GM19324 (cell line): ENCODE data around the gene ATOH8.

ENCODE experiments used
- ATAC-seq: cut with Tn5 transposase; IDR thresholded peaks from one replicate; pipeline ENCODE4 v1.9.1; 2021; ENCODE audit warnings: mild to moderate bottlenecking, moderate library complexity; ENCODE audit not compliant: unreplicated experiment, low FRiP score

ATOH8 gene

DNA sequence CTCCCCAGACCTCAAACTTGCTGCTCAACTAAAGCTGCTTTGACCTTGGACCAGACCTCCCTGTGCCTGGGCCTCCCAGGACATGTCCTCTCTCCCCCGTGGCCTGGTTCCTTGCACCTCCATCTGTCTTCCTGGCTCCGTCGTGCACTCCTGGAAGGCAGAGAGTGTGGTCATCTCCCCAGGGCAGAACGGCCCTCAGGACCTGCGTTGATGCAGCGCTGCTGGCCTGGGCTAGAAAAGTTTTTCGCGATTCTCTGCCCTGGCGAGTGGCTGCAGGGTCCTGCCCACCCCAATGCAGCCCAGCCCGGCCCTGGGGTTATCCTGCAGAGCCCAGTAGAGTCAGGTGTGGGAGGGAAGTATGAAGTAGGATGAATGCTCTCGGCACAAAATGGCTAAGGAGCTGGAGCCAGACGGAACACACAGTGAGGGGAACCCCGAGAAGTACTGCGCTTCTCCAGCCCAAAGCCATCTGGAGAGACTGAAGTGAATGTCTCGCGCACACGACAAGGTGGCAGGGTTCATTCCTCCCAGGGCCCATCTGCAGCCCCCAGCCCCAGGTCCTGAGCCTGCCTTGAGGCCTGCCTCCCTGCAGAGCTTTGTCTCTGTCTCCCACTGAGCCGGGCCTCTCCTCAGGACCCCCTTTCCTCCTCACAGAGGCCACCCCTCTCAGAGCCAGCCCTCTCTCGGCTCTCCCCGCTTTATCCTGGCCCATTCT, 41.7 kb downstream of the ATOH8 start:
- ATAC-seq = no peak

DNA sequence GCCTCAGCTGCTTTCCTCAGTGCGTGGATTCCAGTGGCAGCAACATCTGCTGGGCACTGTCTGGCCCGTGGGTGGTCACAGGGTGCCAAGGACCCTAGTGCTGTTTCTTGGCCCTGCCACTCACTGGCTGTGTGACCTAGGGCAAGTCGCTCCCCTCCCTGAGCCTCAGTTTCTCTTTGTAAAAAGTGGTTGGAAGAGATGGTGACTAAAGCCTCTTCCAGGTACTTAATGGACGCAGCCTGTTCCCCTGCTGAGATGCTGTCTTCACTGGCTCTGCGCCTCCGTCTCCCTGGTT, 42.2 kb downstream of the ATOH8 start:
- ATAC-seq = no peak

DNA sequence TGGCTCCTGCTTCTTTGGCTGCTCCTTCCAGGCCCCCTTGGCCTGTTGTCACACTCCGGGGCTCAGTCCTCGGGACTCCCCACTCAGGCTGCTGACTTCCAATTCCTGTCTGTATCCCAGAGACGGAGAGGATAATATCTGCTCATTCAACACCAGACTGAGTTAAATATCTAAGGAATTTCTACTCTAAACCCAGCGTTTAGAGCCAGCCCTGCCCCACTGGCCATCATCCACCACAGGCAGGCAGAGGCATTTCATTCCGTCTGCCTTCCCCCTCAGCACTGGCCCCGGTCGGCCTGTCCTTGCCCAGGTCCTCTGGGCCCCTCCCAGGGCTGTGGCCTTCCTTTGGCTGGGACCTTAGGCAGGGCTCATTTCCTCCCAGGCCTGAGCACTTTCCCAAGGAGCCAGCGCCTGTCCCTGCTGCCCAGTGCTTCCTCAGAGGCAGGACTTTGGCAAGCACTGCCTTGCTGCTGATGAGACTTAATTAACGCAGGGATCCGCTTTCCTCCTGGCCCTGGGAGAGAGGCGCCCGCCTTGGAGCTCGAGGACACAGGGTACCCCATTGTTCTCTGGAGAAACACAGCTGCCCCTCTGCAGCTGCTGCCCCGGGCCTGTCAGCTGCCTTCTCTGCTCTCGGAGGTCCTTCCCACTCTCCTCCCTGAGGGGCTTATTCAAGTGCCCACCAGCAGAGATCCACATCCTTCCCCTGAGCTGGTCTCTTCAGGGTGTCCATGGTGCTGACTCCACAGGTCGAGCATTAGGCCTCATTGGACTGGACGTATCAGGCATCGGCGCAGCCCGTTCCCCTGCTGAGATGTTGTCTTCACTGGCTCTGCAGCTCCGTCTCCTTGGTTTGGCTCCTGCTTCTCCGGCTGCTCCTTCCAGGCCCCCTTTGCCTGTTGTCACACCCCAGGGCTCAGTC, 42.8 kb downstream of the ATOH8 start:
- no peak for ATAC-seq

DNA sequence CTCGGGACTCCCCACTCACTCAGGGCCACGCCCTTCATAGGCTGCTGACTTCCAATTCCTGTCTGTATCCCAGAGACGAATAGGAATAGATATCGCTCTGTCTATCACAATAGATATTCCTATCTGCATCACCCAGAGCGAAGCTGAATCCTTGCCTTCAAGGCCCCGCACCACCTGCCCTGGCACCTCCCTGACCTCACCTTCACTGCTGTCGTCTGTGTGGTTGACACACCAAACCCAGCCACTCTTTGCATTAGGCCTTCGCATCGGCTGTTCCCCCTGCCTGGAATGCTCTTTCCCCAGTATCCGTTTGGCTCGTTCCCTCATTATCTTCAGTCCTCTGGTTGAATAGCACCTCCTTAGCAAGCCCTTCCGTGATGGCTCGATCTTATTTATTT, 43.5 kb downstream of the ATOH8 start:
- no peak for ATAC-seq

GRCh38 chr2:85797921-85798320, 44.1 kb downstream of the ATOH8 start:
- ATAC-seq = no peak

DNA sequence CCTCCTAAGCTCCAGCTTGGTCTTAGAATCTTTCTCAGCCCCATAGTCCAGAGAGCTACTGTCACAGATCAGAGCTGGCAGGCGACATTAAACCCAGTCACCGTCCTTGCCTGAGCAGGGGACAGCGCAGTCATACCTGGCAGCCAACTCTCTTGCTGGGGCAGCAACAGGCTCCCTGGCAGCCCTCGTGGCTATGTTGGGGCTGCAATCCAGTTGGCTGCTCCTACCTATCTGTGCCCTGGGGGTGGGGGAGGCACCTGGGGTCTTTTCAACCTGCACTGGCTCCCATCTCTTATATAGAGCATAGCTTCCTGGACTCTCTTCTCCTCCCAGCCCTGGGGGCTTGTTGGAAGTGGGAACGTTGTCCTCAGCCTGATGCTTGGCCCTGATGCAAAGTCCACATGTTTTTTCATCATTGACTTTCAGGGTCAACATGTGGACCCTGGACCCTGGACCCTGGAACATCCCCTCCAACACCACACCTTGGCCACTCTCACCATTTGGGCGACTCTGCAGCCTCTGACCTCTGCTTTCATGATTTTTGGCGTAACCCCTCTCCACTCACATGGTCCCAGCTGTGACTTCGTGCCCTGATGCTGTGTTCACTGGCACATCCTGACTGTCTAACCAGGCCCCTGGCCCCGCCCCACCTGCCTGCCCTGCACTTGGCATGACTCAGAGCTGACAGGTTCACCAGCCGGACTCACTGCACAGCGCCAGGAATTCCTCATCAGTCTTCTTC, 45.6 kb downstream of the ATOH8 start:
- no peak for ATAC-seq

GRCh38 chr2:85800586-85800985, 46.8 kb downstream of the ATOH8 start:
- no peak for ATAC-seq

DNA sequence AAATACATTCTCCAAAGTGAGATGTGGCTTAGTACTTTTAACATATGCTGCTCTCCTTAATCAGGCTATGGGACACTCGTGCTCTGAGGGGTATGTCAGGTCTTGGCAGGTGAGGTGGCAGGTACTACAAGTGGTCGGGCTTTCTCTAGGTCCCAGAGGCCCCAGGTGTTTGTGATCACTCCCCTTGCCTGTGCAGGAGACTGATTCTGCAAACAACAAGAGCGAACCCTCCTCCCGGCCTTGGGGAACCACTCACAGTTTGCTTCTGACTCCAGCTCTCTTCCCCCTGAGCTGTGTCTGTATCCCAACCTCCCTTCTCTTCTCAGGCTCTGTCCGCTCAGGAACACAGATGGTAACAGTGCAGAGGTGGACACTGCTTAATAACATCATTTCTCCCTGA, 48.1 kb downstream of the ATOH8 start:
- no peak for ATAC-seq

- no peak for ATAC-seq
Observed at GRCh38 chr2:85802354-85803103, 48.7 kb downstream of the ATOH8 start.

DNA sequence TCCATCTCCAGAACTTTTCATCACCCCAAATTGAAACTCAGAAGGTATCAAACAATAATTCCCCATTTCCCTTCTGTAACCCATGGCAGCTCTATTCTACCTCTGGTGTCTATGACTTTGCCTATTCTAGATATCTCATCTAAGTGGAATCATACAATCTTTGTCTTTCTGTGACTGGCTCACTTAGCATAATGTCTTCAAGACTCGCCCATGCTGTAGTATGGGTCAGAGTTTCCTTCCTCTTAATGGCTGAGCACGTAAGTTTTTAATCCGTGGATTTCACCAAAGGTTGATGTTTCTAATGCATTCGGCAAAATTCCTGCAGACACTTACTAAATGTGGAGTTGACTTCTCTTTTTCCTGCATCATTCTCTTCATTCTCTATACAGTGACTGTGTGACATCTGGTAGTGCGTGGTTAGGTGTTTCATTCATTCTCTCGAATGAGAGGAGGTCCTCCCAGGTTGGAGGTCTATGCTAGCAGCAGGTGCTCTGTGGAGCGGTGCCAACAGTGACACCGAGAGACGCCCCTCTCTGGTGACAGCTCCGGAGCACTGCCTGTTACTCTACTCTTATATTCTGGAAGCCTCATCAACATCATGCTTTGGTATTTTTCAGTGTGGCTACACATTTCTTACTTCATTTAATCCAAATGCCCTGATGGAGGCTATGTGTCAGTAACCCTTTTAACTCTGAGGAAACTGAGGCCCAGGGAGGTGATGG, 50.1 kb downstream of the ATOH8 start:
- ATAC-seq = no peak

- ATAC-seq = no peak
Observed at GRCh38 chr2:85804583-85804982, 50.8 kb downstream of the ATOH8 start.

- ATAC-seq = no peak
Observed at GRCh38 chr2:85806358-85807118, 52.7 kb downstream of the ATOH8 start.

GRCh38 chr2:85807756-85808155, 54.0 kb downstream of the ATOH8 start:
- no peak for ATAC-seq

DNA sequence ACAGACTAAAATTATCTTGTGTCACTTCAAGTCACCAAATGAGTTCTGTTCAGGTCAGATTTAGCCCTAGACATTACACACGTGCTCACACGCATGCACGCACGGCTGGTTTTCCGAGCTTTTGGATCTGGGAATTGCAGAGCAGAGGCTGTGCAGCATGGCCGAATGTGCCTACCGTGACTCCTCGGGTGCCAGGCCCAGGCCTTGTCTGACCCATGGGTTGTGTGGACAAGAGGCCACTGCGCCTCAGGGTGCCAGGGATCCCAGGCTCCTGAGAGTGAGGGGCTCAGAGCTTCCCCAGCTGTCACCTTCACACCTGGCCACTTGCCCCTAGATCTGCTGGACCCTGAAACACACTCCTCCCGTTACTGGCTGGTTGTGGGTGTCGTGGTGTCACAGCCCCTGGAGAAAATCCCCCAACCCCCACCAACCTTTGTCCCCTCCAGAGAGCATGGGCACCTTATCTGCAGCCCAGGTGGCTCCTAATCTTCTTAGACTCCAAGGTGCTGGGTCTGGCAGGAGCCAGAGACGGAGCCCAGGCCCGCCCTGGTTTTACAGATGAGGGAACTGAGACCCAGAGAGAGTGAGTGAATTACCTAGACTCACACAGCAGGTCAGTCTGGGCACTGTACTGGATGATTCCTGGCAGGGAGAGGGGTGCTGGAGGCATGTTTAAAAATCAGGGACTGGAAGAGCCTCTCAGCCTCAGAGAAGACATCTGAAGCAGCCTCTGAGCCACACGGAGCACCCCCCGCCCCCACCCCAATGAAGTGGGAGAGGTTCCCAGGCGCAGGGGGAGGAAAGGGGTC, 56.8 kb downstream of the ATOH8 start:
- ATAC-seq = no peak

DNA sequence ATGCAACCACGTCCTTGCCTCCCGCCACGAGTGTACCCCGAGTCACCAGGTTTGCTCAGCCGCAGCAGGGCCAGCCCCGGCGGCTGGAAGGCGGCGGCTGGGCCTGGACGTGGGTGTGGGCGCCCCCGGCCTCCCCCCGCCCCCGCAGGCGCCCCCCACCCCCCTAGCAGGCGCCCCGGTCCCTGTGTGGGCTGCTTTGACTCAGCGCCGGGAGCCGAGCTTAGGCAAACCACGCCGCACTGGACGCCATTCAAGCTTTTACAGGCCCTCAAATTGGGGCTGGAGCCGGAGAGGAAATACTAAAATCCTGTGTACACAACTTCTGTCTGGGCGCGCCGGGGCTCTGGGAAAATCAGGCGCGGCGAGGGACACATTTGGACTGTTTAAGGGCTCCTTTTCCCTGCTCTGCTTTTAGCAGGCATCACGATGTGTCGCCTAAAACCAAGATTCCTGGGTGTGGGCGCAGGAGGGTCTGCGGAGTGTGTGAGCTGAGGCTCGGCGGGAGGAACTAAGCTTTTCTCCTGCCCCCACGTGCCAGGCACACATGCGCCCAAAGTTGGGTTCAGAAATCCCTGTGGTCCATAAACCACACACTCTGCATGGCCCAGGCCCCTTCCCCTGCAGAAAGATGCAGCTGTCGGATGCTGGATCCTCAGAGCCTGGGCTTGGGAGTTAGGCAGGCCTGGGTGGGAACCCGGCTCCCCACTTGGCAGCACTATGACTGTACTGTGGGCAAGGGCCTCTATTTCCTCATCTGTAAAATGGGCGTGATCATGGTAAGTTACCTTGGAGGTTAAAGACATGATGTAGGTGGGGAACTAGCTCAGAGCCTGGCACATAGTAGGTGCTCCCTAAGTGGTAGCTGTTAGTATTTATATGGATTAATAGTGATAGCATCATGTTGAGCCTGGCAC, 57.6 kb downstream of the ATOH8 start:
- no peak for ATAC-seq

- ATAC-seq = no peak
Observed at GRCh38 chr2:85812094-85812735, 58.4 kb downstream of the ATOH8 start.
